Measurements from ENCODE around the gene EN2.

DNA sequence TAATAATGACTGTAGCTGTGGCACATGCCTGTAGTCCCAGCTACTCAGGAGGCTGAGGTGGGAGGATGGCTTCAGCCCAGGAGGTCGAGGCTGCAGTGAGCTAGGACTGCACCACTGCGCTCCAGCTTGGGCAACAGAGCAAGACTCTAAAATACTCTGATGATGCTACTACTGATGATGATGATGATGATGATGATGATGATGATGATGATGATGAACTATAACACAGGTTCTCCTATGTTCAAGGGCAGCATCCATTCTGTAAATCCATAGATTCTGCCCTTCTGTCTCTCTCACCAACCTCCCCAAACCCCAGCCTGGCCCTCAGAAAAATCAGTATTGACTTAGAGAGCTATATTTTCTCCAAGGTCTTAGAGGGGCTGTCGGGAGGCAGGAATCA lies 22.8 kb upstream of the EN2 start:
- TF ChIP-seq, protein P1, sequence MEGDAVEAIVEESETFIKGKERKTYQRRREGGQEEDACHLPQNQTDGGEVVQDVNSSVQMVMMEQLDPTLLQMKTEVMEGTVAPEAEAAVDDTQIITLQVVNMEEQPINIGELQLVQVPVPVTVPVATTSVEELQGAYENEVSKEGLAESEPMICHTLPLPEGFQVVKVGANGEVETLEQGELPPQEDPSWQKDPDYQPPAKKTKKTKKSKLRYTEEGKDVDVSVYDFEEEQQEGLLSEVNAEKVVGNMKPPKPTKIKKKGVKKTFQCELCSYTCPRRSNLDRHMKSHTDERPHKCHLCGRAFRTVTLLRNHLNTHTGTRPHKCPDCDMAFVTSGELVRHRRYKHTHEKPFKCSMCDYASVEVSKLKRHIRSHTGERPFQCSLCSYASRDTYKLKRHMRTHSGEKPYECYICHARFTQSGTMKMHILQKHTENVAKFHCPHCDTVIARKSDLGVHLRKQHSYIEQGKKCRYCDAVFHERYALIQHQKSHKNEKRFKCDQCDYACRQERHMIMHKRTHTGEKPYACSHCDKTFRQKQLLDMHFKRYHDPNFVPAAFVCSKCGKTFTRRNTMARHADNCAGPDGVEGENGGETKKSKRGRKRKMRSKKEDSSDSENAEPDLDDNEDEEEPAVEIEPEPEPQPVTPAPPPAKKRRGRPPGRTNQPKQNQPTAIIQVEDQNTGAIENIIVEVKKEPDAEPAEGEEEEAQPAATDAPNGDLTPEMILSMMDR (IDR thresholded peaks at IDR 0.05) = no peak
- no peak for TF ChIP-seq POLR2A (IDR thresholded peaks at IDR 0.05)

Measured in adrenal gland (tissue), 5 donors.